ENCODE measurements around the gene ARFGEF3.

DNA sequence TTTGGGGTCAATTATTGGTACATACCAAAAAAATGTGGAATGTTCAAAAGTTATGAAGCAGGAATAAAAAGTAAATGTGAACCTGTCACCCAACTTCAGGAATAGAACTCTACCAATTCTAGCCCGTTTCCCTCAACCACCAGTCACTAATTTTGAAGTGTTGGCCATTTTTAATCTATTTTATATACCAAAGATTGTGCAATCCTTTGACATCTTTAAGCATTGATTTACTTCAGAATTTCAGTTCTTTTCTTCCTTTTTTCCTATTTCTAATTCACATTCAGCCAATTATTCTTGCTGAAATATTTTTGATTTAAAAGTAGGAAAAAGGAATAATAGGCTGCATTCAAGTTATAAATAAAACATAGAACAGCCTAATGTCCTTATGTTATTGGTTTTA lies 169.0 kb downstream of the ARFGEF3 start:
- no peak for TF ChIP-seq RXRA (IDR thresholded peaks at IDR 0.05)
- no peak for TF ChIP-seq CTCF (IDR thresholded peaks at IDR 0.05; ENCODE audit: low read depth, low read length, missing input control)
- no peak for TF ChIP-seq RAD21 (IDR thresholded peaks at IDR 0.05)
- no peak for TF ChIP-seq GABPA (IDR thresholded peaks at IDR 0.05 in 1 of 2, conservative IDR thresholded peaks at IDR 0.05 in 1 of 2)
- no peak for TF ChIP-seq MAX (IDR thresholded peaks at IDR 0.05)
- no peak for TF ChIP-seq NR2F2 (IDR thresholded peaks at IDR 0.05)
